ENCODE measurements around the gene LRRK1.

DNA sequence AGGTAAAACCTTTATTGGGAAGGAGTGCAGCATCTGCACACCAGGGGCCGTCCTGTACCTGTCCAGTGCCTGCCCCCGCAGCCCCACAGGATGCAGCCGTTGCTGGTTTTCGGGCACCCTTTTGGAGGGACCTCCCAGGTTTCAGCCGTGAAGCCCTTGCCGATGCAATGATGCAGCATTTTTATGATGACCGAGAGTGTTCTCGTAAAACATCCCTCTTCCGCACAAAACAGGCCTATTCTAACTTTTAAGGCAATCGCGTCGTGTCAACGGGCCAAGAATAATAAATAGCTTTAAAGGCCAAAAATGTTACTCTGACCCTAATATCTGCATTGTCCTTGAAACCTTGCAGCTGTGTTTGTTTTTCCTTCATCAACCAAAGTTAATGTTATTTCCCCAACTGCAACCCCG is 126.1 kb downstream of the LRRK1 start:
- TF ChIP-seq POLR2A (IDR thresholded peaks at IDR 0.05; ENCODE audit: low read length) = no peak
- TF ChIP-seq GATA1 (IDR thresholded peaks at IDR 0.05; ENCODE audit: low read depth, low read length) = no peak
